HEK293T (cell line): ENCODE data around the gene RBM4.

ENCODE experiments used
- CTCF ChIA-PET: fragments of 350-600 bp; formaldehyde crosslinking; extraction: SDS; loops from one replicate; lab custom pipeline; 2021; ENCODE audit warnings: antibody characterized with exemption, inconsistent platforms; lab: Yijun Ruan, JAX
- POLR2A ChIA-PET: fragments of 350-600 bp; formaldehyde crosslinking; extraction: SDS; loops from one replicate; lab custom pipeline; 2020; ENCODE audit warnings: antibody characterized with exemption, inconsistent platforms; lab: Yijun Ruan, JAX
- DNase-seq: peaks from one replicate; pipeline ENCODE4 v3.0.0; 2012; ENCODE audit warnings: mixed read lengths; ENCODE audit errors: extremely low spot score
- ARNT ChIP-seq: fragments of 450-650 bp; IDR thresholded peaks from 2 replicates; pipeline ENCODE4 v1.6.1; 2017; ENCODE audit warnings: mild to moderate bottlenecking
- BHLHE40 ChIP-seq: fragments of 450-650 bp; IDR thresholded peaks from 2 replicates; pipeline ENCODE4 v1.6.1; 2016; ENCODE audit warnings: mild to moderate bottlenecking, moderate library complexity, borderline replicate concordance
- CTBP1 ChIP-seq: fragments of 450-650 bp; IDR thresholded peaks from 2 replicates; pipeline ENCODE4 v1.6.1; 2016; ENCODE audit warnings: borderline replicate concordance
- ELF4 ChIP-seq: fragments of 450-650 bp; IDR thresholded peaks from 2 replicates; pipeline ENCODE4 v1.6.1; 2017; ENCODE audit warnings: antibody characterized with exemption
- FOXA1 ChIP-seq: fragments of 450-650 bp; IDR thresholded peaks from 2 replicates; pipeline ENCODE4 v1.6.1; 2016; ENCODE audit warnings: mild to moderate bottlenecking
- FOXK2 ChIP-seq: fragments of 450-650 bp; IDR thresholded peaks from 2 replicates; pipeline ENCODE4 v1.6.1; 2016; ENCODE audit warnings: mild to moderate bottlenecking
- FOXM1 ChIP-seq: fragments of 450-650 bp; IDR thresholded peaks from 2 replicates; pipeline ENCODE4 v1.6.1; 2017; ENCODE audit warnings: mild to moderate bottlenecking, borderline replicate concordance
- HDGF ChIP-seq: fragments of 450-650 bp; IDR thresholded peaks from 2 replicates; pipeline ENCODE4 v1.6.1; 2017; ENCODE audit warnings: antibody characterized with exemption, borderline replicate concordance
- L3MBTL2 ChIP-seq: fragments of 450-650 bp; conservative IDR thresholded peaks from 2 replicates; pipeline ENCODE4 v1.6.1; 2016; ENCODE audit warnings: mild to moderate bottlenecking
- LEF1 ChIP-seq: fragments of 450-650 bp; IDR thresholded peaks from 2 replicates; pipeline ENCODE4 v1.6.1; 2017; ENCODE audit warnings: mild to moderate bottlenecking, borderline replicate concordance
- NFRKB ChIP-seq: fragments of 450-650 bp; IDR thresholded peaks from 2 replicates; pipeline ENCODE4 v1.6.1; 2016; ENCODE audit warnings: mild to moderate bottlenecking, moderate library complexity
- PKNOX1 ChIP-seq: fragments of 450-650 bp; IDR thresholded peaks from 2 replicates; pipeline ENCODE4 v1.6.1; 2016
- SP1 ChIP-seq: fragments of 450-650 bp; IDR thresholded peaks from 2 replicates; pipeline ENCODE4 v1.6.1; 2017
- SUZ12 ChIP-seq: fragments of 450-650 bp; IDR thresholded peaks from 2 replicates; pipeline ENCODE4 v1.6.1; 2016; ENCODE audit warnings: mild to moderate bottlenecking
- TARDBP ChIP-seq: fragments of 450-650 bp; IDR thresholded peaks from 2 replicates; pipeline ENCODE4 v1.6.1; 2016
- ZNF384 ChIP-seq: fragments of 450-650 bp; IDR thresholded peaks from 2 replicates; pipeline ENCODE4 v1.6.1; 2016

Gene RBM4

GRCh38 chr11:66625041-66625751 is 13.3 kb upstream of the RBM4 start:
- POLR2A ChIA-PET, result interaction anchor here (1.3 to 1.5 kb wide), 2 partner anchors 9 to 13 kb away, joined by 8 to 9 read pairs; partner anchors contain the start of genes RBM14 and RBM4
- no peak for DNase-seq
- CTCF ChIA-PET, result no interaction called here
- no peak for TF ChIP-seq ZNF384
- no peak for TF ChIP-seq NFRKB
- TF ChIP-seq SP1, result no peak
- TF ChIP-seq ELF4, result no peak
- no peak for TF ChIP-seq FOXM1
- no peak for TF ChIP-seq TARDBP
- TF ChIP-seq HDGF, result no peak
- no peak for TF ChIP-seq LEF1

- TF ChIP-seq TARDBP, result no peak
- no peak for TF ChIP-seq SUZ12
- TF ChIP-seq CTBP1, result no peak
- no peak for TF ChIP-seq BHLHE40
- no peak for TF ChIP-seq FOXK2
- TF ChIP-seq HDGF, result no peak
- no peak for TF ChIP-seq FOXA1
- TF ChIP-seq ZNF384, result no peak
- TF ChIP-seq FOXM1, result no peak
- no peak for TF ChIP-seq ARNT
- no peak for TF ChIP-seq L3MBTL2
- no peak for TF ChIP-seq LEF1
- TF ChIP-seq SP1, result no peak
- no peak for TF ChIP-seq PKNOX1
- ChIA-PET CTCF (no interaction called here), POLR2A (interaction anchor here (1.5 to 6.1 kb wide), 2 partner anchors 9 kb away, joined by 9 to 39 read pairs; partner anchors contain the start of gene RBM14)
- no peak for DNase-seq
Measured at GRCh38 chr11:66625752-66626149, 12.8 kb upstream of the RBM4 start.

GRCh38 chr11:66626382-66626781 is 12.1 kb upstream of the RBM4 start:
- CTCF ChIA-PET, result no interaction called here
- POLR2A ChIA-PET, result interaction anchor here (1.0 to 6.1 kb wide), 2 partner anchors 9 to 34 kb away, joined by 3 to 39 read pairs; partner anchors contain the start of genes CCDC87 and RBM14

GRCh38 chr11:66626926-66627325 is 11.6 kb upstream of the RBM4 start:
- CTCF ChIA-PET, result interaction anchor here (1.4 kb wide), 1 partner anchor 11 kb away, joined by 4 read pairs; the partner anchor contains the start of gene RBM4
- TF ChIP-seq SP1, result no peak
- no peak for TF ChIP-seq ELF4
- TF ChIP-seq SUZ12, result no peak
- no peak for TF ChIP-seq CTBP1
- no peak for TF ChIP-seq L3MBTL2
- TF ChIP-seq NFRKB, result no peak
- no peak for TF ChIP-seq FOXM1
- TF ChIP-seq BHLHE40, result no peak
- TF ChIP-seq FOXA1, result no peak
- no peak for TF ChIP-seq HDGF
- TF ChIP-seq FOXK2, result no peak
- no peak for TF ChIP-seq ARNT

More at GRCh38 chr11:66626382-66626781, 12.1 kb upstream of the RBM4 start:
- TF ChIP-seq FOXK2, result no peak
- no peak for TF ChIP-seq TARDBP
- TF ChIP-seq HDGF, result no peak
- no peak for TF ChIP-seq FOXA1
- TF ChIP-seq ARNT, result no peak
- no peak for TF ChIP-seq ELF4
- TF ChIP-seq NFRKB, result no peak
- TF ChIP-seq ZNF384, result no peak
- no peak for TF ChIP-seq SP1
- no peak for TF ChIP-seq LEF1
- no peak for TF ChIP-seq SUZ12
- no peak for TF ChIP-seq CTBP1
- TF ChIP-seq L3MBTL2, result no peak
- TF ChIP-seq FOXM1, result no peak
- no peak for DNase-seq

GRCh38 chr11:66628061-66628603 is 10.4 kb upstream of the RBM4 start:
- CTCF ChIA-PET, result interaction anchor here (0.6 to 1.4 kb wide), 2 partner anchors 10 to 32 kb away, joined by 3 to 4 read pairs; partner anchors contain the start of gene RBM4
- POLR2A ChIA-PET, result interaction anchor here (0.9 to 6.1 kb wide), 3 partner anchors 9 to 11 kb away, joined by 3 to 39 read pairs (median 15); partner anchors contain the start of genes RBM14 and RBM4
- TF ChIP-seq TARDBP (no peak), HDGF (no peak), NFRKB (no peak), SUZ12 (no peak), CTBP1 (no peak), ELF4 (no peak), FOXM1 (no peak), LEF1 (no peak)
- no peak for DNase-seq

More at GRCh38 chr11:66626926-66627325, 11.6 kb upstream of the RBM4 start:
- POLR2A ChIA-PET, result interaction anchor here (1.0 to 6.1 kb wide), 3 partner anchors 10 to 34 kb away, joined by 3 to 39 read pairs (median 15); partner anchors contain the start of genes CCDC87, RBM14 and RBM4
- no peak for DNase-seq

- no peak for DNase-seq
- ChIA-PET CTCF (no interaction called here), POLR2A (interaction anchor here (2.4 to 6.1 kb wide), 3 partner anchors 8 to 12 kb away, joined by 8 to 39 read pairs (median 15); partner anchors contain the start of genes RBM14 and RBM4)
- TF ChIP-seq CTBP1 (no peak), ZNF384 (no peak), TARDBP (no peak), NFRKB (no peak), FOXM1 (no peak), FOXA1 (no peak), SUZ12 (no peak), ELF4 (no peak)
Measured at GRCh38 chr11:66629356-66629755, 9.1 kb upstream of the RBM4 start.
